Fibroblast of villous mesenchyme (primary cell): ENCODE measurements around the gene PMPCB. TPM values are rescaled to one million over a fixed set of nuclear protein-coding genes. Genes with fewer than 3 reads are reported as not detected.

Experiments
- DNase-seq: peaks from one replicate; pipeline ENCODE4 v3.0.0-alpha.2; 2010; ENCODE audit warnings: low read depth
- H3K4me3 ChIP-seq: 2 replicates; pipeline ENCODE4 v1.5.1; 2011; ENCODE audit warnings: low read depth, mild to moderate bottlenecking, low read length
- CTCF ChIP-seq: IDR thresholded peaks from 2 replicates; pipeline ENCODE4 v1.5.1; 2012; ENCODE audit warnings: low read depth, mild to moderate bottlenecking, low read length; ENCODE audit not compliant: insufficient read depth
- total RNA-seq: library from RNA; depleted of rRNA; stranded (reverse); fragments of >200 nt; gene quantifications from 2 replicates; pipeline ENCODE4 v1.2.3, GENCODE V29; 2012

The PMPCB gene
- total RNA-seq, 1 donor = 53.5 TPM

GRCh38 chr7:103293526-103293925 is 3.7 kb upstream of the PMPCB start:
- TF ChIP-seq CTCF = no peak
- no peak for DNase-seq
- no peak overlapping the region for H3K4me3 ChIP-seq

GRCh38 chr7:103297837-103298179 is 573 bp downstream of the PMPCB start:
- H3K4me3 ChIP-seq = peak overlapping the region; percentile 82
- DNase-seq = no peak
- no peak for TF ChIP-seq CTCF

- no peak for TF ChIP-seq CTCF
- H3K4me3 ChIP-seq = no peak overlapping the region
- no peak for DNase-seq
These were observed 2.4 kb downstream of the PMPCB start for GRCh38 chr7:103299660-103300059.

- H3K4me3 ChIP-seq = no peak overlapping the region
- no peak for DNase-seq
- TF ChIP-seq CTCF = no peak
These were observed 4.2 kb downstream of the PMPCB start for GRCh38 chr7:103301441-103301840.

- H3K4me3 ChIP-seq = no peak overlapping the region
- no peak for TF ChIP-seq CTCF
- no peak for DNase-seq
These were observed 10.4 kb downstream of the PMPCB start for GRCh38 chr7:103307503-103308231.

GRCh38 chr7:103314852-103315251 is 17.6 kb downstream of the PMPCB start:
- TF ChIP-seq CTCF = no peak
- no peak for DNase-seq
- no peak overlapping the region for H3K4me3 ChIP-seq

GRCh38 chr7:103316380-103316941 is 19.2 kb downstream of the PMPCB start:
- no peak for TF ChIP-seq CTCF
- DNase-seq = no peak
- H3K4me3 ChIP-seq = no peak overlapping the region
